GM03348 (cell line): ENCODE results near the gene IGLON5.
A peak's percentile ranks its signal among the peaks of the same experiment; 100 is the strongest.

Experiments
- DNase-seq: peaks from one replicate; pipeline ENCODE4 v3.0.0; 2012; ENCODE audit warnings: low spot score

The IGLON5 gene

DNA sequence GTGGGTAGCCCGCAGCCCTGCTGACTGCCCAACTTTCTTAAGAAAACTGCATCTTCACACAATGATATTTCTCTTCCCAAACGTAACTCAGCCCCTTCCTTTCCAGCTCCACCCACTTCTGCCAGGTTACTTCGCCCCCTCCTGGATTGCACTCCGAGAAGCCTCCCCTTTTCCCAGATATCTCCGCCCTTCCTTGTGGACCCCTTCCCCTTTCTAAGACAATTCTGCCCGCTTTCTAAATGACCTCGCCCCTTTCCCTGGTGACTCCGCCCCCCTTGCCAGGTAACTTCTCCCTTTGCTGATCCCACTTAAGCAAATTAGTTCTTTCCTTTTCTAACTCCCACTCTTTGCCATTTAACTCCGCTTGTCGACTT, 27.9 kb downstream of the IGLON5 start:
- no peak for DNase-seq

DNA sequence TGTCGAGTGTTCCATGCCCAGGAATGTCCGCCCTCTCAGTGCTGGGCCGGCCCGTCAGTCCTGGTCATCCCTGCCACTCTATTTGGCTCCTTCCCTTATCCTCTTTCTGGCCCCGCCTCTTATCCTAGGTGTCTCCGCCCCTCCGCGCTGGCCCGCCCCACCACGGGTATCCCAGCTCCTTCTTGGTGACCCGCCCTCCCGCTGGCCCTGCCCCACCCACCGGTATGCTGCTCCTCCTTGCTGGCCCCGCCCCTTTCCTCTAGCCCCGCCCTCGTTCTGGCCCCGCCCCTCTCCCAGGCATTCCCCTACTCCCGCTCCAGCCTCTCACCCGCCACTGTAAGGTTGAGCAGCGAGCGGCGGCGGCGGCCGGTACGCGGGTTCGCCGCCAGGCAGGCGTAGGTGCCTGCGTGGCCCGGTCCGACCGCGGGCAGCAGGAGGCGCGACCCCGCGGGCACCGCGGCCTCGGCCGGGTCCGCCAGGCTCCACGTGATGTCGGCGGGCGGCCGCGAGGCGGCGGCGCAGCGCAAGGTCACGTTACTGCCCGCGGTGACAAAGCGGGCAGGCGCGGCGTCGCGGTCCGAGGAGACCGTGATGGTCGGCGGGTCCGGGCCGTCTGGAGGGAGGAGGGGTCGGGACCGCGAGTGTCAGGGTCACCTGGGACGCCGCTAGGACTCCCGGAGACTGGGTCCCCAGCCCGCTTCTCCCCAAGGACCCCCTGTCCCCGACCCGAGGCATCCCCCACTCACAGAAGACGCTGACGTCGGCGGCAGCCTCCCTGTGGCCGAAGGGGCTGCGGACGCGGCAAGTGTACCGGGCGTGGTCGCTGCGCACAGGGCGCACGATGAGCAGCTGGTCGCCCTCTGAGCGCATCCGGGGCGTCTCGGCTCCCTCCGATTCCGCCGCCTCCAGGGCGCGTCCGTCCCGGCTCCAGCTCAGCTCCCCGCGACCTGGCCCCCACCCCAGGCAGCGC, 28.5 kb downstream of the IGLON5 start:
- DNase-seq: peak; percentile 100

DNA sequence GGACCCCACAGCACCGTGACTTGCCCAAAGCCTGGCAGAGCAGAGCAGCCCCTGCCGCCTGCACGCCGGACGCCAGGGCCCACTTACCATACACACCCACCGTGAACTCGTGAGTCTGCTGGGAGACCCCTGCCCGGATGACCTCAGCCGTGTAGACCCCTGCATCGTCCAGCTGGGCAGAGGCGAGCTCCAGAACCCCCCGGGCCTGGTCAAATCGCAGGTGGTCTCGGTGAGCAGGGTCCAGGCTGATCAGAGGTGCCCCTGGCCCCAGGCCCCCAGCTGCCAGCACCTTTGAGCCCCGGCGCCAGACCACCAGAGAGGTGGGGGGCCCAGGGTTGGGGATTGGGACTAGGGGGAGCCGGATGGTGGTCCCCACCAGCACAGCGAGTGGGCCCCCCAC, 29.6 kb downstream of the IGLON5 start:
- DNase-seq: no peak

GRCh38 chr19:51341976-51342580, 30.6 kb downstream of the IGLON5 start, which contains the start of gene VSIG10L:
Gene VSIG10L (minus strand): TSS chr19:51342139. CDS start chr19:51342124, 15 bp downstream.
- DNase-seq: no peak

DNA sequence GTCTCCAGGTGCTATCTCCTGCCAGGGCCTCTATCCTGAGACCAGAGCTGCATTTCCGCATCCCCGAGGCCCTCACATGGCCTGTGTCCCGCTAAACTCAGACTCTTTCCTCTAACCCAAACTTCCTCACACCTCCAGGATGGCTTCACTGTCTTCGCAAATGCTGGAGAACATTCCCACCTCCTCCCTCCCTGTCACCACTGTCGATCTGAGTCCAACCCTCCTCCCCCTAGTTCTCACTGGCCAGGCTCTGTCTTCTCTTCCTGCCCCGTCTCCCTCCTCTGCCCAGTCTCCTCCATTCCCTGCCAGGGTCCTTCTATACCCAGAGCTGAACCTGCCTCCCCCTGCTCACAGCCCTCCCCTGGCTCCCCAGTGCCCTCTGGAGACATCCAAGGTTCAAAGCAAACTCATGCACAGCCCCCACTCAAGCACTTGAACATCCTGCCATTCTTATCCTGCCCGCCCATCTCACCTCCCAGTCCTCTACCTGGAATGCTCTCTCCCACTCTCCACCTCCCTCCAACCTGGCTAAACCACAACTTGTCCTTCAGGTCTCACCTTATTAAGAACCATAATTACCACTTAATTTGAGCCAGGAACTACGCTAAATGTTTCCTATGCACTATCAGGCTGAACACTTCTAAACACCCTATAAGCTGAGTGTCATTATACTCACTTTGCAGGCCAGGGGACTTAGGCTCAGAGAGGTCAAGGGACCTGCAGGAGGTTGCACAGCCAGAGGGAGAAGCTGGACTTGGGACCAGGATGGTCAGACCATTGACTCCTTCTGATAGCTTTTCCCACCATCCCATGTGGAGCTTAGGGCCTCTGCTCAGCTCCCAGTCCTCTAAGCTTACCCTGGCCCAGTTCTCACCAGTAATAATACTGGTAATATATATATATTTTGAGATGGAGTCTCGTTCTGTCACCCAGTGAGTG, 31.5 kb downstream of the IGLON5 start:
- DNase-seq: no peak

DNA sequence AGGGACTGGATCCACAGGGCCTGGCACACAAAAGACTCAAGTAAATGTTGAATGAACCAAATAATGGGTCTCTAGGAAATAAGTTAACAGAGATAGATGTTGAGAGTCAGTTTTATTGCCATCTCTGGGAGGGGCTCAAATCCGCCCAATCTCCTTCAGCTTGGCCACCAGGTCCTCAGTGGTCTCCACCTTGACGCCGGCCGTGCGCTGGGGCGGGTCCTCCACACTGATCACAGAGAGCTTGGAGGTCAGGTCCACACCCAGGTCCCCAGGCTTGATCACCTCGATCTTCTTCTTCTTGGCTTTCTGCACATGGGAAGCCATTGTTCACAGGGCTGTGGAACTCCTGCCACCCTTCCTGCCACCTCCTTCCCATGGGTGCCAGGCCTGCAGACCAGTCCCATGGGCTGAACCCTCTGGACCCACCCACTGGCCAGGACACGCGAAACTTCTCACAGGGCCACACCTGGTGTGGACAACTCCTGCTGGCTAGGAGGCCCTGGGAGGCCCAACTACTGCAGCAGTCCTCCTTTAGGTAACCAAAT, 33.7 kb downstream of the IGLON5 start:
- no peak for DNase-seq

GRCh38 chr19:51346742-51347141, 35.3 kb downstream of the IGLON5 start:
- no peak for DNase-seq

- DNase-seq: no peak
Observed at GRCh38 chr19:51347209-51347928, 35.9 kb downstream of the IGLON5 start.

- no peak for DNase-seq
Observed at GRCh38 chr19:51351266-51351990, 40.0 kb downstream of the IGLON5 start.

GRCh38 chr19:51352783-51353360, 41.4 kb downstream of the IGLON5 start:
- no peak for DNase-seq

DNA sequence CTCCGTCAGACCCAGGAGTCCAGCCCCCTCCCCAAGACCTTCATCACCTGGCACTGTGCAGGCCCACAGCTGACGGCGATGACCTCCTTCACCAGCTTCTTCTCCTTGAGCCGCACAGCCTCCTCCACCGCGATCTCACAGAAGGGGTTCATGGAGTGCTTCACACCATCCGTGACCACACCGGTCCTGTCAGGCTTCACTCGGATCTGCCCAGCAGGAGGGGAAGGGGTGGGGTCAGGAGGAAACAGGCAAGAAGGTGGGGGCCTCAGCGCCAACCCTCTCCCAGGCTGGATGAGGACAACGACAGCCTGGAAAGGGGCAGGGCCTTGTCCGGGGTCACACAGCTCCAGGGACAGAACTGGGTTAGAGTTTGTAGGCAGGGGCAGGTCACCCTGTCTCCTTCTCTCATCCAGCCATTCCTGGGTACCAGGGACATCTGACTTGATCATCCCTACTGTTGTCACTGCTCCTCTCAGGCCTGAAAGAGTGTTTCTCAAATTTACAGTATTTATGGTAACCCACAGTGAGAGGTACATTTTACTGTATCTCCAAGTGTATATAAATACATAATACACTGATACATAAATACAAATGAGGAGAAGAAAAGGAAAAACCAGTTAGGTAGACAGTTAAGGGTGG, 42.8 kb downstream of the IGLON5 start:
- no peak for DNase-seq

- no peak for DNase-seq
Observed at GRCh38 chr19:51354742-51355148, 43.3 kb downstream of the IGLON5 start.

DNA sequence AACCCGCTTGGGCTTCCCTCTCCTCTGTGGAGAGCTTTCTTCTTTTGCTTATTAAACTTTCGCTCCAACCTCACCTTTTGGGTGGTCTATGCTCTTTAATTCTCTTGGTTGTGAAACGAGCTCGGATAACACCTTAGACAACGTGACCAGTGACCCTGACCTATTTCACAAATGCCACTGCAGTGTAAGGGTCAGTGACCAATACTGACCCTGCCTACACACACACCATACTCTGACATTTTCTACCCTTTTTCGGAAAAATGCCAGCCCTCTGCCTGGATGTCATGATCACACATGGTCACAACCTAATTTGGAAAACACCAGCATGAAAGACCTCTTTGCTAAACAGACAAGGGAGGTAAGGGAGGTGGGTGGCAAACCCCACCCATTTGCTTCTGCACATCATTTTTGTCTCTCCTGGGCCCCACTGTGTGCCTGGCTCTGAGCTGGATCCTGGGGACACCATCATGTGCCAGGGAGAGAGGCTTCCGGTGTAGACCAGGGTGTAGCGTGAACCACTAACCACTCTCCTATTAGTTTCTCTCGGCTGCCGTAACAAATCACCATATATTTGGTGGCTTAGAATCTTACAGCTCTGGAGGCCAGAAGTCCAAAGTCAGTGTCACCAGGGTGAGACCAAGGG, 44.8 kb downstream of the IGLON5 start:
- DNase-seq: no peak

DNA sequence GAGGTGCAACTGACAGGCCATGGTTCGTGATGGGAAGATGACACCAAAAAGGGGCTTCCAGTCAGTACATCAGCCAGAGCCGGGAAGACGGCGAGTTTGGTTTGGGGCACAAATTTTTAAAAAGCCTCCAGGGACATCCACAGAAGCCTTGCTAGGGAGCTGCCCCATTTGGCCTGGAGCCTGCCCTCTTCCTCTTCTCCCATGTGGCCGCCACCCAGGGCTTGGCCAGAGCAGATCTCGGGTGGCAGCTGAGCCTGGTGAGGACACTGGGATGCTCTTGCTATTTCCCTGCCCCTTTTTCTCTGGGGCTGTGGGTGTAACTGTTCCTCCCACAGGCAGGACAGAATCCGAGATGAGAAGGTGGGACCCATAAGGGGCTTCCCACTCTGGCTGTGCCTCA, 46.5 kb downstream of the IGLON5 start:
- DNase-seq: no peak

- DNase-seq: peak; percentile 81
Observed at GRCh38 chr19:51359294-51359693, 47.9 kb downstream of the IGLON5 start.

DNA sequence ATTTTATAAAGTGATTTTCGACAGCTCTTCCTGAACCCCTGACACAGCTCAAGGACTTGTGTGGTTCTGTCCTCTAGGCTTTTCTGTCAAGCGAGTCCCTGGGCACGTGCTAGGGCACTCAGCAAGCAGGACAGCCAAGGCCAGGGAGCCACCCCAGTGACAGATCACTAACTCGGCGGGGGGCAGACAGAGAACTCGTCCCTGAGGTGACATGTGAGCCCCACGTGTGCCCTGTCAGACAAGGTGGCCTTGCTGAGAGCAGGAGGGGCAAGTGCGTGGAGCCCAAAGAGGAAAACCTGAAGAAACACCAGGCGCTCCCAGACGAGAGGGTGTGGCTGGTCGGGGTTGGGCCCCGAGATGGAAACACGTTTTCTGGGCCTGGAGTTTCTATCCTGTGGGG, 49.8 kb downstream of the IGLON5 start:
- no peak for DNase-seq

- DNase-seq: no peak
Observed at GRCh38 chr19:51364200-51365106, 53.0 kb downstream of the IGLON5 start.
